Panc1 (cell line): Measurements from ENCODE around the gene BAHCC1.

Experiments used
- CTCF ChIP-seq: fragments of 450-650 bp; IDR thresholded peaks from 2 replicates; pipeline ENCODE4 v1.5.1; 2017; ENCODE audit warnings: mild to moderate bottlenecking
- REST ChIP-seq, 2 experiments: IDR thresholded peaks; 2 replicates each; pipeline ENCODE4 v1.6.1; 2011 to 2012; ENCODE audit warnings: low read depth in 2 of 2, control low read depth in 1 of 2, low read length in 1 of 2, mild to moderate bottlenecking in 1 of 2, moderate library complexity in 1 of 2; ENCODE audit not compliant: insufficient read depth in 1 of 2
- SIN3A ChIP-seq: IDR thresholded peaks from 2 replicates; pipeline ENCODE4 v1.6.1; 2012; ENCODE audit warnings: low read depth, mild to moderate bottlenecking, low read length, moderate library complexity, borderline replicate concordance; ENCODE audit not compliant: insufficient read depth

- no peak for TF ChIP-seq CTCF
- no peak for TF ChIP-seq SIN3A
- no peak for TF ChIP-seq REST (IDR thresholded peaks at IDR 0.05; ENCODE audit: insufficient read depth in 1 of 2, low read depth in 2 of 2, low read length in 1 of 2)
Observed at GRCh38 chr17:81454473-81454872, 59.2 kb downstream of the BAHCC1 start.
